OCI-LY3 (cell line): Measurements from ENCODE around the gene ASCC3.

ENCODE experiments used
- EZH2phosphoT487 ChIP-seq: fragments of 200-600 bp; shearing (Covaris generic); IDR thresholded peaks from 2 replicates; pipeline ENCODE4 v1.6.1; 2018; ENCODE audit warnings: antibody characterized with exemption, mixed run types, low read depth
- TF ChIP-seq, protein P1 (sequence below): fragments of 200-600, 300-600 bp; sonication (generic); IDR thresholded peaks from 2 replicates; pipeline ENCODE4 v1.5.1; 2014; ENCODE audit warnings: antibody characterized with exemption, low read length, low read depth

GRCh38 chr6:100465701-100466409, 415.3 kb downstream of the ASCC3 start:
- TF ChIP-seq, protein P1, sequence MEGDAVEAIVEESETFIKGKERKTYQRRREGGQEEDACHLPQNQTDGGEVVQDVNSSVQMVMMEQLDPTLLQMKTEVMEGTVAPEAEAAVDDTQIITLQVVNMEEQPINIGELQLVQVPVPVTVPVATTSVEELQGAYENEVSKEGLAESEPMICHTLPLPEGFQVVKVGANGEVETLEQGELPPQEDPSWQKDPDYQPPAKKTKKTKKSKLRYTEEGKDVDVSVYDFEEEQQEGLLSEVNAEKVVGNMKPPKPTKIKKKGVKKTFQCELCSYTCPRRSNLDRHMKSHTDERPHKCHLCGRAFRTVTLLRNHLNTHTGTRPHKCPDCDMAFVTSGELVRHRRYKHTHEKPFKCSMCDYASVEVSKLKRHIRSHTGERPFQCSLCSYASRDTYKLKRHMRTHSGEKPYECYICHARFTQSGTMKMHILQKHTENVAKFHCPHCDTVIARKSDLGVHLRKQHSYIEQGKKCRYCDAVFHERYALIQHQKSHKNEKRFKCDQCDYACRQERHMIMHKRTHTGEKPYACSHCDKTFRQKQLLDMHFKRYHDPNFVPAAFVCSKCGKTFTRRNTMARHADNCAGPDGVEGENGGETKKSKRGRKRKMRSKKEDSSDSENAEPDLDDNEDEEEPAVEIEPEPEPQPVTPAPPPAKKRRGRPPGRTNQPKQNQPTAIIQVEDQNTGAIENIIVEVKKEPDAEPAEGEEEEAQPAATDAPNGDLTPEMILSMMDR = no peak
- TF ChIP-seq EZH2phosphoT487 = no peak
